HepG2 (cell line): Measurements from ENCODE around the gene PID1. TPM values are rescaled to one million over a fixed set of nuclear protein-coding genes. Genes with fewer than 3 reads are reported as not detected.

ENCODE experiments used
- ATAC-seq: fragments of 200-7000 bp; cut with Tn5 transposase; 3 replicates; pipeline ENCODE4 v1.9.1; 2020; ENCODE audit warnings: mild to moderate bottlenecking, moderate library complexity
- BruUV-seq: library from RNA; stranded (reverse); fragments of 400-500 nt; replicated peaks from 2 replicates; lab custom pipeline; 2021; lab: Mats Ljungman, UMichigan
- CTCF ChIA-PET: fragments of 300-600 bp; formaldehyde crosslinking; extraction: SDS; loops from one replicate; lab custom pipeline; 2021; ENCODE audit warnings: low total read pairs, inconsistent platforms, low intra/inter-chr PET ratio; lab: Yijun Ruan, JAX
- POLR2A ChIA-PET: fragments of 350-600 bp; sonication (Branson Sonifier 250); formaldehyde crosslinking; loops from one replicate; lab custom pipeline; 2020; ENCODE audit warnings: antibody characterized with exemption, inconsistent platforms; lab: Yijun Ruan, JAX
- DNase-seq: peaks from one replicate; pipeline ENCODE4 v3.0.0-alpha.2; 2015; ENCODE audit warnings: low spot score
- FAIRE-seq: peaks from 3 replicates; lab custom pipeline; 2011; peaks lifted over from hg19 to GRCh38; lab: Jason Lieb, UNC
- H2AFZ ChIP-seq: one replicate; pipeline ENCODE4 v1.6.1; 2011; ENCODE audit warnings: low read length, inconsistent platforms
- H3K27ac ChIP-seq: fragments of 300-600 bp; 3 replicates; pipeline ENCODE4 v1.8.0; 2011; ENCODE audit warnings: mixed run types, mild to moderate bottlenecking, mixed read lengths, low read length, inconsistent platforms; ENCODE audit not compliant: insufficient read depth; ENCODE audit errors: extremely low read length
- H3K27me3 ChIP-seq, 2 experiments: fragments of 200-600 bp in 1 of 2; 2 replicates in 1 of 2; 3 replicates in 1 of 2; pipeline versions ENCODE4 v1.6.0 to v1.8.0; 2011; ENCODE audit warnings: low read length in 2 of 2, mild to moderate bottlenecking in 2 of 2, moderate library complexity in 2 of 2, inconsistent platforms in 1 of 2; ENCODE audit not compliant: insufficient read depth in 2 of 2, control insufficient read depth in 1 of 2
- H3K36me3 ChIP-seq, 2 experiments: fragments of 200-600 bp in 1 of 2; replicated peaks in 1 of 2; 2 replicates in 1 of 2; 3 replicates in 1 of 2; pipeline versions ENCODE4 v1.5.1 to v1.8.0; 2011; ENCODE audit warnings: low read length in 2 of 2, inconsistent platforms in 1 of 2; ENCODE audit not compliant: insufficient read depth in 2 of 2, control insufficient read depth in 1 of 2
- H3K4me1 ChIP-seq: 2 replicates; pipeline ENCODE4 v1.5.1; 2012; ENCODE audit warnings: low read length, inconsistent platforms; ENCODE audit not compliant: insufficient read depth
- H3K4me2 ChIP-seq: 2 replicates; pipeline ENCODE4 v1.6.0; 2011; ENCODE audit warnings: low read depth, low read length, inconsistent platforms
- H3K4me3 ChIP-seq, 3 experiments: fragments of 200-600 bp in 1 of 3; sonication (generic), shearing (Covaris generic) in 1 of 3; replicated peaks in 1 of 3; 2 replicates each; pipeline ENCODE4 v1.5.1; 2011 to 2016; ENCODE audit warnings: low read length in 3 of 3, inconsistent platforms in 2 of 3, low read depth in 2 of 3, mild to moderate bottlenecking in 2 of 3, control low read depth in 1 of 3, mixed read lengths in 1 of 3; ENCODE audit not compliant: insufficient read depth in 1 of 3
- H3K79me2 ChIP-seq: one replicate; pipeline ENCODE4 v1.6.1; 2011; ENCODE audit warnings: low read length, inconsistent platforms; ENCODE audit not compliant: insufficient read depth
- H3K9ac ChIP-seq: 2 replicates; pipeline ENCODE4 v1.6.0; 2011; ENCODE audit warnings: mild to moderate bottlenecking, low read depth, low read length, inconsistent platforms; ENCODE audit not compliant: insufficient read depth
- H3K9me3 ChIP-seq: 2 replicates; pipeline ENCODE4 v1.5.1; 2012; ENCODE audit warnings: mild to moderate bottlenecking, low read length
- H4K20me1 ChIP-seq: 2 replicates; pipeline ENCODE4 v1.6.0; 2011; ENCODE audit warnings: inconsistent platforms, mild to moderate bottlenecking, low read length, moderate library complexity; ENCODE audit not compliant: insufficient read depth
- CBX2 ChIP-seq, 2 experiments: fragments of 200-600 bp in 1 of 2; sonication (generic); formaldehyde crosslinking in 1 of 2; IDR thresholded peaks; 2 replicates each; pipeline versions ENCODE4 v1.7.0 to v1.8.1; 2018 to 2022; ENCODE audit warnings: low read depth in 2 of 2, low read length in 1 of 2, mild to moderate bottlenecking in 1 of 2, missing genetic modification reagents in 1 of 2
- MAFF ChIP-seq: IDR thresholded peaks from 2 replicates; pipeline ENCODE4 v1.6.1; 2011; ENCODE audit warnings: low read depth, low read length, improper control_type of control experiment
- MAFK ChIP-seq, 2 experiments: IDR thresholded peaks in 1 of 2; conservative IDR thresholded peaks in 1 of 2; 2 replicates each; pipeline ENCODE4 v1.6.1; 2011; ENCODE audit warnings: improper control_type of control experiment in 2 of 2, low read length in 2 of 2
- MED1 ChIP-seq: sonication (generic); formaldehyde crosslinking; IDR thresholded peaks from 2 replicates; pipeline ENCODE4 v1.4.0; 2020; ENCODE audit warnings: missing genetic modification reagents
- MEIS2 ChIP-seq: sonication (generic); formaldehyde crosslinking; IDR thresholded peaks from 2 replicates; pipeline ENCODE4 v1.9.0; 2021; ENCODE audit warnings: mild to moderate bottlenecking, missing genetic modification reagents
- NR2F6 ChIP-seq, 2 experiments: IDR thresholded peaks; 2 replicates each; pipeline ENCODE4 v1.6.1; 2016; ENCODE audit warnings: antibody characterized with exemption in 1 of 2, mild to moderate bottlenecking in 1 of 2
- RXRB ChIP-seq: IDR thresholded peaks from 2 replicates; pipeline ENCODE4 v1.6.1; 2016; ENCODE audit warnings: borderline replicate concordance, missing genetic modification reagents, missing compliant biosample characterization
- SIN3A ChIP-seq: IDR thresholded peaks from 2 replicates; pipeline ENCODE4 v1.6.1; 2011; ENCODE audit warnings: low read depth, mild to moderate bottlenecking, control low read depth, low read length, borderline replicate concordance
- U2AF1 ChIP-seq: fragments of 200-400 bp; formaldehyde crosslinking; optimal IDR thresholded peaks from 2 replicates; pipeline ENCODE3; 2017; ENCODE audit warnings: mild to moderate bottlenecking, low read depth, low read length
- ZNF124 ChIP-seq: sonication (generic); formaldehyde crosslinking; IDR thresholded peaks from 2 replicates; pipeline ENCODE4 v1.4.0; 2020; ENCODE audit warnings: missing genetic modification reagents
- ZNF160 ChIP-seq: sonication (generic); formaldehyde crosslinking; IDR thresholded peaks from 2 replicates; pipeline ENCODE4 v1.8.0; 2022; ENCODE audit warnings: mild to moderate bottlenecking, inconsistent platforms, missing genetic modification reagents
- ZNF235 ChIP-seq: sonication (generic); formaldehyde crosslinking; IDR thresholded peaks from 2 replicates; pipeline ENCODE4 v1.8.1; 2023; ENCODE audit warnings: mild to moderate bottlenecking, missing genetic modification reagents, borderline replicate concordance
- ZNF3 ChIP-seq: IDR thresholded peaks from 2 replicates; pipeline ENCODE4 v1.7.0; 2017; ENCODE audit warnings: inconsistent platforms
- ZNF30 ChIP-seq: sonication (generic); formaldehyde crosslinking; IDR thresholded peaks from 2 replicates; pipeline ENCODE4 v1.5.0; 2020; ENCODE audit warnings: mild to moderate bottlenecking, missing genetic modification reagents
- ZNF703 ChIP-seq: sonication (generic); formaldehyde crosslinking; IDR thresholded peaks from 2 replicates; pipeline ENCODE4 v1.5.1; 2020; ENCODE audit warnings: missing genetic modification reagents, mild to moderate bottlenecking, moderate library complexity, borderline replicate concordance
- ZNF879 ChIP-seq: sonication (generic); formaldehyde crosslinking; IDR thresholded peaks from 2 replicates; pipeline ENCODE4 v1.8.1; 2023; ENCODE audit warnings: missing genetic modification reagents
- ZNF891 ChIP-seq: sonication (generic); formaldehyde crosslinking; IDR thresholded peaks from 2 replicates; pipeline ENCODE4 v1.5.0; 2020; ENCODE audit warnings: mild to moderate bottlenecking, missing genetic modification reagents
- WGBS: methylation state at CpG from one replicate; pipeline ENCODE4 v1.1.6; 2017; ENCODE audit warnings: low lambda C conversion rate; 5-methylcytosine and 5-hydroxymethylcytosine counted together
- in situ Hi-C: cut with HindIII; loops from 2 replicates; pipeline ENCODE4 v1.10.0; 2017; ENCODE audit warnings: low pct_unique_long_range_greater_than_20kb; ENCODE audit not compliant: extremely low pct_ligation_motif_present
- intact Hi-C: fragments of 100-400 bp; cut with micrococcal nuclease; formaldehyde crosslinking; loops from one replicate; pipeline ENCODE4 v1.10.0; 2022; ENCODE audit not compliant: unreplicated experiment
- polyA plus RNA-seq, 8 experiments: library from polyadenylated mRNA; depleted of rRNA in 3 of 8; stranded (reverse) in 7 of 8; unstranded in 1 of 8; fragments of >200 nt; fragmentation: Illumina TruSeq in 4 of 8; extraction: Trizol in 4 of 8; gene quantifications; 2 replicates each; pipeline versions ENCODE4 v1.2.1 to v1.2.3, GENCODE V29; 2011 to 2016; ENCODE audit warnings: low read depth in 4 of 8, missing spikeins in 1 of 8, mixed read lengths in 1 of 8; ENCODE audit not compliant: insufficient read depth in 1 of 8
- total RNA-seq, 5 experiments: library from RNA; depleted of rRNA; stranded (reverse); fragments of >200 nt; fragmentation: Illumina TruSeq; extraction: Trizol; gene quantifications; 2 replicates each; pipeline ENCODE4 v1.2.3, GENCODE V29; 2016; ENCODE audit warnings: low read depth in 1 of 5
- TF ChIP-seq, protein P1 (sequence below): sonication (generic); formaldehyde crosslinking; IDR thresholded peaks from 2 replicates; pipeline ENCODE4 v1.4.0; 2020; ENCODE audit warnings: mild to moderate bottlenecking, missing genetic modification reagents
- TF ChIP-seq, protein P2 (sequence below): sonication (generic); formaldehyde crosslinking; IDR thresholded peaks from 2 replicates; pipeline ENCODE4 v1.4.0; 2020; ENCODE audit warnings: missing genetic modification reagents

Gene PID1
- total and polyA plus RNA-seq, 2 of the 13 experiments (the other 11 are each of a cell fraction or from before 2014, with no cell fraction given), result 0.15 to 0.18 TPM

DNA sequence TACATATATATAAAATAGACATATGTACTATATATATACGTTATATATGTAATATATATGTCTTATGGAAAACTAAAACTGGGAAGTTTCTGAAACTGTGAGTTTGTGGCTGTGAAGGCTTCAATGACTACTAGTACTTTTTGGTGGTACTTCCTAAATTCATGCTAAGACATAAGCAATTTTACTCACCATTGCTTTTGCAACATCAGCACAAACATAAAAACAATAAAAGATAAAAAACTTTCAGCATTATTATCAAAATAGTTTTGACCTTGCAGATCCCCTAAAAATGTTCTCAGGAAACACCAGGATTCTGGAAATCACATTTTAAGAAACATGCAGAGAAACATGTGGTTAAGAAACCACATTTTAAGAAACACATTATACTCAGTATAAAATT is 269.9 kb downstream of the PID1 start:
- ATAC-seq (no peak), FAIRE-seq (no peak), DNase-seq (no peak)
- no peaks in the 10 kb centered on the region for H4K20me1 ChIP-seq
- no peak overlapping the region for H3K9ac ChIP-seq
- no peaks in the 10 kb centered on the region for H3K27me3 ChIP-seq
- intact Hi-C loops, result no loop called here
- in situ Hi-C loops, result no loop called here
- ChIA-PET POLR2A (no interaction called here), CTCF (no interaction called here)
- 0% methylated on average over 1 of the region's 1 CpG for WGBS
- H3K4me2 ChIP-seq, result no peak overlapping the region
- no peaks in the 10 kb centered on the region for H3K36me3 ChIP-seq
- no peak overlapping the region for H3K4me3 ChIP-seq
- H3K9me3 ChIP-seq, result peaks cover 95% of the 10 kb centered on the region
- no peaks in the 10 kb centered on the region for H3K79me2 ChIP-seq
- H2AFZ ChIP-seq, result no peak overlapping the region
- no peak for TF ChIP-seq CBX2 (IDR thresholded peaks at IDR 0.05; ENCODE audit: low read depth, low read length)
- TF ChIP-seq CBX2 (CRISPR knock-in tag; IDR thresholded peaks at IDR 0.05; ENCODE audit: low read depth), result no peak
- TF ChIP-seq MAFK (conservative IDR thresholded peaks at IDR 0.05 in 1 of 2, IDR thresholded peaks at IDR 0.05 in 1 of 2; ENCODE audit: low read length in 2 of 2), result peak; percentile 74 to 91
- peak; percentile 77 for TF ChIP-seq MAFF
- TF ChIP-seq, all 625 proteins: peak for 2
- Histone ChIP-seq H3K27ac (no peak overlapping the region), H3K4me1 (no peaks in the 10 kb centered on the region)
- BruUV-seq, result no TSS peak

DNA sequence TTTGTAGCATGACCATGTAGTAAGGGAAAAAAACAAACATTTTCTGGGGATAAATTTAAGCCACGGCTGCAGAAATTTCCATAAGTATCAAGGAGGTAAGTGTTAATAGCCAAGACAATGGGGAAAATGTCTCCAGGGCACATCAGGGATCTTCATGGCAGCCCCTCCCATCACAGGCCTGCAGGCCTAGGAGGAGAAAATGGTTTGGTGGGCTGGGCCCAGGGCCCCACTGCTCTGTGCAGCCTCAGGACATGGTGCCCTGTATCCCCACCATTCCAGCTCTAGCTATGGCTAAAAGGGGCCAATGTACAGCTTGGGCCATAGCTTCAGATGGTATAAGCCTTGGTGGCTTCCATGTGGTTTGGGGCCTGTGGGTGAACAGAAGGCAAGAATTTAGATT is 271.8 kb downstream of the PID1 start:
- H3K79me2 ChIP-seq, result no peaks in the 10 kb centered on the region
- H3K4me3 ChIP-seq, result no peak overlapping the region
- no peak for DNase-seq
- H3K9me3 ChIP-seq, result peaks cover 97% of the 10 kb centered on the region
- no peak overlapping the region for H3K27ac ChIP-seq
- no peak for FAIRE-seq
- ATAC-seq, result no peak
- H2AFZ ChIP-seq, result no peak overlapping the region
- in situ Hi-C loops, result no loop called here
- BruUV-seq, result no TSS peak
- CTCF ChIA-PET, result no interaction called here
- H3K4me2 ChIP-seq, result no peak overlapping the region
- H4K20me1 ChIP-seq, result no peaks in the 10 kb centered on the region
- H3K27me3 ChIP-seq, result no peaks in the 10 kb centered on the region
- H3K9ac ChIP-seq, result no peak overlapping the region
- intact Hi-C loops, result no loop called here
- no peaks in the 10 kb centered on the region for H3K36me3 ChIP-seq
- 0% methylated on average over 1 of the region's 1 CpG for WGBS
- H3K4me1 ChIP-seq, result no peaks in the 10 kb centered on the region
- POLR2A ChIA-PET, result no interaction called here
- no peak for TF ChIP-seq ZNF3
- no peak for TF ChIP-seq ZNF235 (CRISPR knock-in tag)
- no peak for TF ChIP-seq ZNF703 (CRISPR knock-in tag)
- TF ChIP-seq ZNF160, result no peak
- no peak for TF ChIP-seq ZNF30 (CRISPR knock-in tag)
- no peak for TF ChIP-seq U2AF1
- no peak for TF ChIP-seq MED1 (CRISPR knock-in tag)
- TF ChIP-seq, protein P1, sequence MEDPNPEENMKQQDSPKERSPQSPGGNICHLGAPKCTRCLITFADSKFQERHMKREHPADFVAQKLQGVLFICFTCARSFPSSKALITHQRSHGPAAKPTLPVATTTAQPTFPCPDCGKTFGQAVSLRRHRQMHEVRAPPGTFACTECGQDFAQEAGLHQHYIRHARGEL (CRISPR knock-in tag), result no peak
- no peak for TF ChIP-seq SIN3A
- TF ChIP-seq NR2F6 (IDR thresholded peaks at IDR 0.05), result no peak
- no peak for TF ChIP-seq NR2F6 (CRISPR knock-in tag; IDR thresholded peaks at IDR 0.05)
- TF ChIP-seq RXRB, result no peak
- TF ChIP-seq, protein P2, sequence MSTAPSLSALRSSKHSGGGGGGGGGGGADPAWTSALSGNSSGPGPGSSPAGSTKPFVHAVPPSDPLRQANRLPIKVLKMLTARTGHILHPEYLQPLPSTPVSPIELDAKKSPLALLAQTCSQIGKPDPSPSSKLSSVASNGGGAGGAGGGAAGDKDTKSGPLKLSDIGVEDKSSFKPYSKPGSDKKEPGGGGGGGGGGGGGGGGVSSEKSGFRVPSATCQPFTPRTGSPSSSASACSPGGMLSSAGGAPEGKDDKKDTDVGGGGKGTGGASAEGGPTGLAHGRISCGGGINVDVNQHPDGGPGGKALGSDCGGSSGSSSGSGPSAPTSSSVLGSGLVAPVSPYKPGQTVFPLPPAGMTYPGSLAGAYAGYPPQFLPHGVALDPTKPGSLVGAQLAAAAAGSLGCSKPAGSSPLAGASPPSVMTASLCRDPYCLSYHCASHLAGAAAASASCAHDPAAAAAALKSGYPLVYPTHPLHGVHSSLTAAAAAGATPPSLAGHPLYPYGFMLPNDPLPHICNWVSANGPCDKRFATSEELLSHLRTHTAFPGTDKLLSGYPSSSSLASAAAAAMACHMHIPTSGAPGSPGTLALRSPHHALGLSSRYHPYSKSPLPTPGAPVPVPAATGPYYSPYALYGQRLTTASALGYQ (CRISPR knock-in tag), result no peak
- TF ChIP-seq ZNF124 (CRISPR knock-in tag), result no peak
- no peak for TF ChIP-seq ZNF879 (CRISPR knock-in tag)
- TF ChIP-seq MEIS2 (CRISPR knock-in tag), result no peak
- TF ChIP-seq ZNF891 (CRISPR knock-in tag), result no peak
